Fibroblast of lung (primary cell): ENCODE results near the gene ARID1B.

Experiments
- EZH2 ChIP-seq: IDR thresholded peaks from 2 replicates; pipeline ENCODE4 v1.5.1; 2012; ENCODE audit warnings: low read length, control low read depth, mild to moderate bottlenecking; ENCODE audit errors: missing control alignments
- TF ChIP-seq, protein P1 (sequence below), 2 donors: IDR thresholded peaks in 1 of 2; conservative IDR thresholded peaks in 1 of 2; 1 replicate in 1 of 2; 2 replicates in 1 of 2; pipeline ENCODE4 v1.5.1; 2011 to 2012; ENCODE audit warnings: low read length in 2 of 2, control low read depth in 1 of 2, inconsistent platforms in 1 of 2, low read depth in 1 of 2, mild to moderate bottlenecking in 1 of 2

DNA sequence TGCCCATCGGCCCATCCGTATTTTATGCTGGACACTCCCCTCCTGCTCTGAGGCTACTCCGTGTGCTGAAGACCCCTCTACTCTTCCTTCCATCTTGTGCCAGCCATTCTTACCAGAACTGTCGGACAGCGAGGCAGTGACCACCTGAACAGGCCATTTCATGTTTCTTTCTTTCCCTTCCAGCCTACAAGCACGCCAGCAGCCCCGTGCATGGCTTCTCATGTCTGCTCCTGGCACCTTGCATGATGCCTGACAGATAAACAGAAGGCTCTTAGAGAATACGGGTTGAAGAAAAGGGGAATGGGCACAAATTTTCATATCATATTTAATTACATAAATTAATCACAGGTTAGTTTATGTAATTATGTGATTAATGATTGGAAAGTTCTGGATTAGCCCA is 95.7 kb downstream of the ARID1B start:
- TF ChIP-seq, protein P1, sequence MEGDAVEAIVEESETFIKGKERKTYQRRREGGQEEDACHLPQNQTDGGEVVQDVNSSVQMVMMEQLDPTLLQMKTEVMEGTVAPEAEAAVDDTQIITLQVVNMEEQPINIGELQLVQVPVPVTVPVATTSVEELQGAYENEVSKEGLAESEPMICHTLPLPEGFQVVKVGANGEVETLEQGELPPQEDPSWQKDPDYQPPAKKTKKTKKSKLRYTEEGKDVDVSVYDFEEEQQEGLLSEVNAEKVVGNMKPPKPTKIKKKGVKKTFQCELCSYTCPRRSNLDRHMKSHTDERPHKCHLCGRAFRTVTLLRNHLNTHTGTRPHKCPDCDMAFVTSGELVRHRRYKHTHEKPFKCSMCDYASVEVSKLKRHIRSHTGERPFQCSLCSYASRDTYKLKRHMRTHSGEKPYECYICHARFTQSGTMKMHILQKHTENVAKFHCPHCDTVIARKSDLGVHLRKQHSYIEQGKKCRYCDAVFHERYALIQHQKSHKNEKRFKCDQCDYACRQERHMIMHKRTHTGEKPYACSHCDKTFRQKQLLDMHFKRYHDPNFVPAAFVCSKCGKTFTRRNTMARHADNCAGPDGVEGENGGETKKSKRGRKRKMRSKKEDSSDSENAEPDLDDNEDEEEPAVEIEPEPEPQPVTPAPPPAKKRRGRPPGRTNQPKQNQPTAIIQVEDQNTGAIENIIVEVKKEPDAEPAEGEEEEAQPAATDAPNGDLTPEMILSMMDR (conservative IDR thresholded peaks at IDR 0.05 in 1 of 2, IDR thresholded peaks at IDR 0.05 in 1 of 2; ENCODE audit: low read depth in 1 of 2, low read length in 2 of 2), result no peak
- TF ChIP-seq EZH2, result no peak
